ENCODE data around the gene TUB. TPM values are rescaled to one million over a fixed set of nuclear protein-coding genes. Genes with fewer than 3 reads are reported as not detected.

The TUB gene
- polyA plus RNA-seq, 3 donors: not detected

DNA sequence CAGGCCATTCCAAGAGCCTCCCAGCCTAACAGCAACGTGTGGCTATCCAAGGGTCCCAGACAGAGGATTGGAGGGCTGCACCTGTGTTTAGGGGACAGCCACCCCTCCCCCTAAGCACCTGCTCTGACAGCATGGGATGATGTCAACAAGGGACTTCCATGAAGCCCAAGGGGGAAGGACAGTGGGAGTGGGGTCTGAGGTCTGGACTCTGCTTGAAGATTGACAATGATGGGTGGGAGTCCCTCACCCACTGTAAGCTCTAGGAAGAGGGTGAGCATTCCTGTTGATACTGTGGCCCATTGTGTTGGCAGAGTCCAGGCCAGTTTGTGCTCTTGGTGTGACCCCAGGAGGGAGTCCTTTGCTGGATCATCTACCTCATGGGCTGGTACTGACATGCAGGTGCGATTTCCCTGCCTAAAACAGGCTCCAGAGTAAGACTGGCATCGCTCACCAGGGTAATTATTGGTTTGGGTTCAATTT lies 46.9 kb upstream of the TUB start:
- Histone ChIP-seq H4K20me1 (ENCODE audit: insufficient read depth, low read length) (no peaks in the 10 kb centered on the region), H2AFZ (ENCODE audit: insufficient read depth, low read depth, low read length, poor library complexity, severe bottlenecking) (no peak overlapping the region), H3K4me1 (ENCODE audit: control insufficient read depth in 1 of 2, insufficient read depth in 2 of 2, low read length in 2 of 2) (no peaks in the 10 kb centered on the region), H3K4me3 (replicated peaks in 1 of 3; ENCODE audit: low read depth in 2 of 3, low read length in 3 of 3) (no peak overlapping the region), H3K4me2 (replicated peaks; ENCODE audit: extremely low read depth, low read length, poor library complexity, severe bottlenecking) (no peak overlapping the region), H3K27ac (ENCODE audit: low read depth in 1 of 2, low read length in 2 of 2) (no peak overlapping the region), H3K27me3 (ENCODE audit: control insufficient read depth in 2 of 2, insufficient read depth in 2 of 2, low read length in 2 of 2) (no peaks in the 10 kb centered on the region), H3K9ac (ENCODE audit: insufficient read depth, low read length, poor library complexity, severe bottlenecking) (no peak overlapping the region), H3K36me3 (replicated peaks in 1 of 2; ENCODE audit: control insufficient read depth in 1 of 2, insufficient read depth in 2 of 2, low read length in 2 of 2) (no peaks in the 10 kb centered on the region), H3K9me3 (replicated peaks in 1 of 2; ENCODE audit: control insufficient read depth in 1 of 2, insufficient read depth in 1 of 2, low read length in 2 of 2) (no peaks in the 10 kb centered on the region), H3K79me2 (ENCODE audit: insufficient read depth, low read length) (no peaks in the 10 kb centered on the region)
- no peak overlapping the region for H3K4me3 Mint-ChIP-seq
- H3K27me3 Mint-ChIP-seq (ENCODE audit: low read depth in 3 of 3): peaks cover 5 to 11% (median 8%) of the 10 kb centered on the region in 3 donors
- peaks cover 9% of the 10 kb centered on the region for H3K4me1 Mint-ChIP-seq
- DNase-seq: no peak
- H3K27ac Mint-ChIP-seq: no peak overlapping the region
- TF ChIP-seq, protein P1, sequence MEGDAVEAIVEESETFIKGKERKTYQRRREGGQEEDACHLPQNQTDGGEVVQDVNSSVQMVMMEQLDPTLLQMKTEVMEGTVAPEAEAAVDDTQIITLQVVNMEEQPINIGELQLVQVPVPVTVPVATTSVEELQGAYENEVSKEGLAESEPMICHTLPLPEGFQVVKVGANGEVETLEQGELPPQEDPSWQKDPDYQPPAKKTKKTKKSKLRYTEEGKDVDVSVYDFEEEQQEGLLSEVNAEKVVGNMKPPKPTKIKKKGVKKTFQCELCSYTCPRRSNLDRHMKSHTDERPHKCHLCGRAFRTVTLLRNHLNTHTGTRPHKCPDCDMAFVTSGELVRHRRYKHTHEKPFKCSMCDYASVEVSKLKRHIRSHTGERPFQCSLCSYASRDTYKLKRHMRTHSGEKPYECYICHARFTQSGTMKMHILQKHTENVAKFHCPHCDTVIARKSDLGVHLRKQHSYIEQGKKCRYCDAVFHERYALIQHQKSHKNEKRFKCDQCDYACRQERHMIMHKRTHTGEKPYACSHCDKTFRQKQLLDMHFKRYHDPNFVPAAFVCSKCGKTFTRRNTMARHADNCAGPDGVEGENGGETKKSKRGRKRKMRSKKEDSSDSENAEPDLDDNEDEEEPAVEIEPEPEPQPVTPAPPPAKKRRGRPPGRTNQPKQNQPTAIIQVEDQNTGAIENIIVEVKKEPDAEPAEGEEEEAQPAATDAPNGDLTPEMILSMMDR (IDR thresholded peaks at IDR 0.05): no peak
- no peaks in the 10 kb centered on the region for H3K9me3 Mint-ChIP-seq
- H3K36me3 Mint-ChIP-seq: no peaks in the 10 kb centered on the region
- 80% methylated on average over 1 of the region's 3 CpGs for WGBS (ENCODE audit: insufficient coverage)
- intact Hi-C loops (cut with micrococcal nuclease): no loop called here

DNA sequence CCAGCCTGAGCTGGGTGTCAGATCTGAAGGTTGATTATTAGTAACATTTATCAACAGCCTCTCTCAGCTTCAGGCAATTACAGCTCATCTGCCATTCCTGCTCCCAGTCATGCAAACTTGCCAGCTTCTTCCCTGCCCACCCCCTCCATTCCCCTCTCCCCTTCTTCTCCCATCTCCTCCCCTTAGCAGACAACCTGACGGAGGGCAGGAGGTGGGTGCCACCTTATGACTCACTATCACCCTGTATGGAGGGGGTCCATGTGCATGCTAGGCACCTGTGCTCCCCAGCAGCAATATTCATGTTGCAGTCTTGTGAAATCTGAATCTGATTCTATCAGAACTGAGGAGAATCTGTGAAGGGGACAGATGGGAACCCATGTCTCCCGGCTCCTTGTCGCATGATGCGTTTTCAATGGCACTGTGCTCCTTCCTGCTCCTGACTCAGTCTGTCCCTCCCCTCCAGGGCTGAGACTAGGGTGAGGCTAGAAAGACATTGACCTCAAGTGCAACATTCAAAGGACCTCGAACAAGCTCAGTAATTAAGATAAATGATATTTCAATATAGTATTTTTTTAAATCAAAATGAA lies 46.3 kb upstream of the TUB start:
- Mint-ChIP-seq H3K4me1 (peaks cover 9% of the 10 kb centered on the region), H3K4me3 (no peak overlapping the region), H3K27ac (no peak overlapping the region), H3K9me3 (no peaks in the 10 kb centered on the region), H3K36me3 (no peaks in the 10 kb centered on the region), H3K27me3 (ENCODE audit: low read depth in 3 of 3) (peaks cover 5 to 12% (median 5%) of the 10 kb centered on the region in 3 donors)
- H4K20me1 ChIP-seq (ENCODE audit: insufficient read depth, low read length): no peaks in the 10 kb centered on the region
- no peak overlapping the region for H3K27ac ChIP-seq (ENCODE audit: low read depth in 1 of 2, low read length in 2 of 2)
- TF ChIP-seq, protein P1 (IDR thresholded peaks at IDR 0.05): no peak
- H3K9ac ChIP-seq (ENCODE audit: insufficient read depth, low read length, poor library complexity, severe bottlenecking): no peak overlapping the region
- intact Hi-C loops (cut with micrococcal nuclease): no loop called here
- H3K27me3 ChIP-seq (ENCODE audit: control insufficient read depth in 2 of 2, insufficient read depth in 2 of 2, low read length in 2 of 2): no peaks in the 10 kb centered on the region
- no peaks in the 10 kb centered on the region for H3K4me1 ChIP-seq (ENCODE audit: control insufficient read depth in 1 of 2, insufficient read depth in 2 of 2, low read length in 2 of 2)
- no peak overlapping the region for H3K4me2 ChIP-seq (replicated peaks; ENCODE audit: extremely low read depth, low read length, poor library complexity, severe bottlenecking)
- H3K79me2 ChIP-seq (ENCODE audit: insufficient read depth, low read length): no peaks in the 10 kb centered on the region
- WGBS (ENCODE audit: insufficient coverage): no CpG with 5 or more reads among the region's 5 CpGs
- no peaks in the 10 kb centered on the region for H3K9me3 ChIP-seq (replicated peaks in 1 of 2; ENCODE audit: control insufficient read depth in 1 of 2, insufficient read depth in 1 of 2, low read length in 2 of 2)
- DNase-seq: no peak
- H3K4me3 ChIP-seq (replicated peaks in 1 of 3; ENCODE audit: low read depth in 2 of 3, low read length in 3 of 3): no peak overlapping the region
- no peak overlapping the region for H2AFZ ChIP-seq (ENCODE audit: insufficient read depth, low read depth, low read length, poor library complexity, severe bottlenecking)
- no peaks in the 10 kb centered on the region for H3K36me3 ChIP-seq (replicated peaks in 1 of 2; ENCODE audit: control insufficient read depth in 1 of 2, insufficient read depth in 2 of 2, low read length in 2 of 2)

All from CD14-positive monocyte (primary cell).